Measurements from ENCODE around the gene REG4. TPM values are rescaled to one million over a fixed set of nuclear protein-coding genes. Genes with fewer than 3 reads are reported as not detected.

The REG4 gene
- total RNA-seq, 1 experiment from 2014 or later: not detected

DNA sequence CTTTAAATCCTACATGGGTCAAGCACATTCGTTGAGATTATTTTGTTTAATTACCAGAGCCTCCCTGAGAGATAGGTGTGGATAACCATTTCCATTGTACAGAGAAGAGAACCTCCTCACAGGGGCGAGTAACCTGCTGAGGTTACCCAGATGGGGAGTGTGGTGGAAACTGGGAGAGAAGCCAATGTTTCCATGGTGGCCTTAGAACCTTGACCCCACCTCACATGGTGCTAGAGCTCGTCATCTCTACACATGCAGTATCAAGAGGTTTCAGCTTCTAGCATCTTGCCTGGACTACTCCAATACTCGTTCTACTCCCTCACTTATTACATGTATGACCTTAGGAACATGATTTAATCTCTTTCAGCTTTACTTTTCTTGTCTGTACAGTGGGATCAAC, 4.8 kb downstream of the REG4 start:
- H3K4me2 ChIP-seq (ENCODE audit: low read length): no peak overlapping the region
- TF ChIP-seq EZH2 (IDR thresholded peaks at IDR 0.05): no peak
- no peak for TF ChIP-seq CEBPB (IDR thresholded peaks at IDR 0.05; ENCODE audit: low read depth)
- no peak for TF ChIP-seq ZNF274 (IDR thresholded peaks at IDR 0.05; ENCODE audit: low read depth, low read length)
- TF ChIP-seq EZH2phosphoT487 (IDR thresholded peaks at IDR 0.05; ENCODE audit: borderline replicate concordance): no peak
- TF ChIP-seq CBX3 (IDR thresholded peaks at IDR 0.05; ENCODE audit: low read depth): no peak
- no peak for TF ChIP-seq JUND (IDR thresholded peaks at IDR 0.05)
- TF ChIP-seq, protein P1, sequence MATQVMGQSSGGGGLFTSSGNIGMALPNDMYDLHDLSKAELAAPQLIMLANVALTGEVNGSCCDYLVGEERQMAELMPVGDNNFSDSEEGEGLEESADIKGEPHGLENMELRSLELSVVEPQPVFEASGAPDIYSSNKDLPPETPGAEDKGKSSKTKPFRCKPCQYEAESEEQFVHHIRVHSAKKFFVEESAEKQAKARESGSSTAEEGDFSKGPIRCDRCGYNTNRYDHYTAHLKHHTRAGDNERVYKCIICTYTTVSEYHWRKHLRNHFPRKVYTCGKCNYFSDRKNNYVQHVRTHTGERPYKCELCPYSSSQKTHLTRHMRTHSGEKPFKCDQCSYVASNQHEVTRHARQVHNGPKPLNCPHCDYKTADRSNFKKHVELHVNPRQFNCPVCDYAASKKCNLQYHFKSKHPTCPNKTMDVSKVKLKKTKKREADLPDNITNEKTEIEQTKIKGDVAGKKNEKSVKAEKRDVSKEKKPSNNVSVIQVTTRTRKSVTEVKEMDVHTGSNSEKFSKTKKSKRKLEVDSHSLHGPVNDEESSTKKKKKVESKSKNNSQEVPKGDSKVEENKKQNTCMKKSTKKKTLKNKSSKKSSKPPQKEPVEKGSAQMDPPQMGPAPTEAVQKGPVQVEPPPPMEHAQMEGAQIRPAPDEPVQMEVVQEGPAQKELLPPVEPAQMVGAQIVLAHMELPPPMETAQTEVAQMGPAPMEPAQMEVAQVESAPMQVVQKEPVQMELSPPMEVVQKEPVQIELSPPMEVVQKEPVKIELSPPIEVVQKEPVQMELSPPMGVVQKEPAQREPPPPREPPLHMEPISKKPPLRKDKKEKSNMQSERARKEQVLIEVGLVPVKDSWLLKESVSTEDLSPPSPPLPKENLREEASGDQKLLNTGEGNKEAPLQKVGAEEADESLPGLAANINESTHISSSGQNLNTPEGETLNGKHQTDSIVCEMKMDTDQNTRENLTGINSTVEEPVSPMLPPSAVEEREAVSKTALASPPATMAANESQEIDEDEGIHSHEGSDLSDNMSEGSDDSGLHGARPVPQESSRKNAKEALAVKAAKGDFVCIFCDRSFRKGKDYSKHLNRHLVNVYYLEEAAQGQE (IDR thresholded peaks at IDR 0.05; ENCODE audit: low read depth): no peak
- no peak for TF ChIP-seq ELF1 (IDR thresholded peaks at IDR 0.05; ENCODE audit: borderline replicate concordance, low read depth)
- no peak for TF ChIP-seq RAD21 (IDR thresholded peaks at IDR 0.05; ENCODE audit: low read depth)
- TF ChIP-seq, protein P2, sequence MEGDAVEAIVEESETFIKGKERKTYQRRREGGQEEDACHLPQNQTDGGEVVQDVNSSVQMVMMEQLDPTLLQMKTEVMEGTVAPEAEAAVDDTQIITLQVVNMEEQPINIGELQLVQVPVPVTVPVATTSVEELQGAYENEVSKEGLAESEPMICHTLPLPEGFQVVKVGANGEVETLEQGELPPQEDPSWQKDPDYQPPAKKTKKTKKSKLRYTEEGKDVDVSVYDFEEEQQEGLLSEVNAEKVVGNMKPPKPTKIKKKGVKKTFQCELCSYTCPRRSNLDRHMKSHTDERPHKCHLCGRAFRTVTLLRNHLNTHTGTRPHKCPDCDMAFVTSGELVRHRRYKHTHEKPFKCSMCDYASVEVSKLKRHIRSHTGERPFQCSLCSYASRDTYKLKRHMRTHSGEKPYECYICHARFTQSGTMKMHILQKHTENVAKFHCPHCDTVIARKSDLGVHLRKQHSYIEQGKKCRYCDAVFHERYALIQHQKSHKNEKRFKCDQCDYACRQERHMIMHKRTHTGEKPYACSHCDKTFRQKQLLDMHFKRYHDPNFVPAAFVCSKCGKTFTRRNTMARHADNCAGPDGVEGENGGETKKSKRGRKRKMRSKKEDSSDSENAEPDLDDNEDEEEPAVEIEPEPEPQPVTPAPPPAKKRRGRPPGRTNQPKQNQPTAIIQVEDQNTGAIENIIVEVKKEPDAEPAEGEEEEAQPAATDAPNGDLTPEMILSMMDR (IDR thresholded peaks at IDR 0.05 in 2 of 3, conservative IDR thresholded peaks at IDR 0.05 in 1 of 3; ENCODE audit: borderline replicate concordance in 1 of 3, insufficient read depth in 1 of 3, low read depth in 2 of 3, low read length in 2 of 3): no peak
- TF ChIP-seq, protein P3, sequence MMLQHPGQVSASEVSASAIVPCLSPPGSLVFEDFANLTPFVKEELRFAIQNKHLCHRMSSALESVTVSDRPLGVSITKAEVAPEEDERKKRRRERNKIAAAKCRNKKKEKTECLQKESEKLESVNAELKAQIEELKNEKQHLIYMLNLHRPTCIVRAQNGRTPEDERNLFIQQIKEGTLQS (IDR thresholded peaks at IDR 0.05): no peak
- no peak for TF ChIP-seq YY1 (IDR thresholded peaks at IDR 0.05; ENCODE audit: extremely low read depth, insufficient replicate concordance, low read depth, low read length)
- no peak for TF ChIP-seq POLR2A (IDR thresholded peaks at IDR 0.05; ENCODE audit: borderline replicate concordance, extremely low read depth, insufficient read depth, insufficient read length)
- TF ChIP-seq, protein P4, sequence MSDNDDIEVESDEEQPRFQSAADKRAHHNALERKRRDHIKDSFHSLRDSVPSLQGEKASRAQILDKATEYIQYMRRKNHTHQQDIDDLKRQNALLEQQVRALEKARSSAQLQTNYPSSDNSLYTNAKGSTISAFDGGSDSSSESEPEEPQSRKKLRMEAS (IDR thresholded peaks at IDR 0.05): no peak
- TF ChIP-seq SIN3A (IDR thresholded peaks at IDR 0.05; ENCODE audit: low read depth): no peak
- no peak for TF ChIP-seq ZFX (IDR thresholded peaks at IDR 0.05)
- TF ChIP-seq TCF7L2 (IDR thresholded peaks at IDR 0.05; ENCODE audit: borderline replicate concordance, extremely low read depth, insufficient read depth, insufficient read length): no peak
- RAD21 ChIA-PET (ENCODE audit: low non-redundant PET in 1 of 2, low total read pairs in 2 of 2, uncharacterized antibody in 2 of 2, unreplicated experiment in 2 of 2): no interaction called here
- H3K79me2 ChIP-seq (ENCODE audit: insufficient read depth, low read length): no peaks in the 10 kb centered on the region
- no peaks in the 10 kb centered on the region for H3K36me3 ChIP-seq (ENCODE audit: control insufficient read depth in 1 of 2, insufficient read depth in 2 of 2, low read length in 2 of 2)
- no peak overlapping the region for H2AFZ ChIP-seq (ENCODE audit: low read depth, low read length, poor library complexity, severe bottlenecking)
- H3K4me3 ChIP-seq (replicated peaks in 1 of 2; ENCODE audit: low read depth in 1 of 2, low read length in 2 of 2): no peak overlapping the region
- H3K9me3 ChIP-seq (ENCODE audit: control insufficient read depth in 1 of 2, insufficient read depth in 1 of 2, low read depth in 1 of 2, low read length in 2 of 2): no peaks in the 10 kb centered on the region
- no peak overlapping the region for H3K9ac ChIP-seq (ENCODE audit: low read length)
- H4K20me1 ChIP-seq (ENCODE audit: insufficient read depth): no peaks in the 10 kb centered on the region
- ATAC-seq (no peak), DNase-seq (ENCODE audit: low read depth, low spot score) (no peak)
- intact Hi-C loops (cut with micrococcal nuclease): no loop called here
- H3K4me1 ChIP-seq (ENCODE audit: control insufficient read depth in 1 of 2, insufficient read depth in 2 of 2, low read length in 2 of 2): peaks cover 0 to 8% of the 10 kb centered on the region in 2 experiments; a peak in 1 of 4 replicates
- peaks cover 11% of the 10 kb centered on the region; the same call in 1 of the 2 replicates for H3K27me3 ChIP-seq (ENCODE audit: insufficient read depth, low read length)
- BruUV-seq (replicated peaks): no TSS peak
- H3K27ac ChIP-seq (ENCODE audit: low read depth, low read length): no peak overlapping the region
- CTCF ChIA-PET: no interaction called here
- POLR2A ChIA-PET: no interaction called here
- H3K9me2 ChIP-seq (ENCODE audit: insufficient read depth): no peaks in the 10 kb centered on the region

Data from HCT116 (cell line).